SU-DHL-6 (cell line): ENCODE measurements around the gene SNED1.

Experiments used
- H2AFZ ChIP-seq: fragments of 200-600 bp; sonication (generic); 2 replicates; pipeline ENCODE4 v1.6.1; 2014; ENCODE audit warnings: low read depth, mild to moderate bottlenecking, moderate library complexity, mixed read lengths, antibody characterized with exemption, low read length; ENCODE audit not compliant: severe bottlenecking
- H3F3A ChIP-seq: fragments of 200-600 bp; shearing (Covaris generic); 2 replicates; pipeline ENCODE4 v1.6.0; 2016; ENCODE audit warnings: antibody characterized with exemption, mild to moderate bottlenecking; ENCODE audit not compliant: insufficient read depth
- H3K27ac ChIP-seq: fragments of 200-600 bp; sonication (generic); 2 replicates; pipeline ENCODE4 v1.5.1; 2016; ENCODE audit warnings: low read depth, mild to moderate bottlenecking, low read length, moderate library complexity, mixed read lengths
- H3K27me3 ChIP-seq: fragments of 200-600 bp; sonication (generic), shearing (Covaris generic); 2 replicates; pipeline ENCODE4 v1.6.0; 2014; ENCODE audit warnings: mild to moderate bottlenecking, low read length
- H3K36me3 ChIP-seq: fragments of 200-600 bp; sonication (generic); 2 replicates; pipeline ENCODE4 v1.6.1; 2014; ENCODE audit warnings: mild to moderate bottlenecking, low read length, mixed read lengths
- H3K4me2 ChIP-seq: fragments of 300-600, 200-600 bp; shearing (Covaris generic), sonication (generic); 2 replicates; pipeline ENCODE4 v1.6.0; 2014; ENCODE audit warnings: low read length, low read depth, mild to moderate bottlenecking; ENCODE audit not compliant: poor library complexity, severe bottlenecking
- H3K4me3 ChIP-seq: fragments of 200-600 bp; sonication (generic); 2 replicates; pipeline ENCODE4 v1.5.1; 2014; ENCODE audit warnings: antibody characterized with exemption, low read length, mild to moderate bottlenecking, mixed read lengths; ENCODE audit not compliant: insufficient read depth, poor library complexity, severe bottlenecking
- H3K79me2 ChIP-seq: fragments of 200-600 bp; sonication (generic); 2 replicates; pipeline ENCODE4 v1.6.1; 2014; ENCODE audit warnings: mild to moderate bottlenecking, low read length, moderate library complexity; ENCODE audit not compliant: insufficient read depth
- H3K9ac ChIP-seq: fragments of 200-600 bp; sonication (generic); 2 replicates; pipeline ENCODE4 v1.7.0; 2014; ENCODE audit warnings: mild to moderate bottlenecking, low read length
- H3K9me2 ChIP-seq: fragments of 200-600 bp; sonication (generic); replicated peaks from 2 replicates; pipeline ENCODE4 v1.6.1; 2014; ENCODE audit warnings: low read length; ENCODE audit not compliant: insufficient read depth
- H3K9me3 ChIP-seq: fragments of 200-600 bp; sonication (generic); 2 replicates; pipeline ENCODE4 v1.6.1; 2014; ENCODE audit warnings: low read length, mixed read lengths; ENCODE audit not compliant: insufficient read depth
- H4K20me1 ChIP-seq: fragments of 200-600 bp; sonication (generic); 2 replicates; pipeline ENCODE4 v1.6.1; 2014; ENCODE audit warnings: low read depth, mild to moderate bottlenecking, antibody characterized with exemption, low read length, moderate library complexity, mixed read lengths
- EZH2phosphoT487 ChIP-seq: fragments of 200-600 bp; sonication (generic), shearing (Covaris generic); conservative IDR thresholded peaks from 2 replicates; pipeline ENCODE4 v1.6.1; 2018; ENCODE audit warnings: mild to moderate bottlenecking, antibody characterized with exemption, low read length, moderate library complexity, mixed read lengths
- TF ChIP-seq, protein P1 (sequence below): fragments of 200-600 bp; sonication (generic); IDR thresholded peaks from one replicate; pipeline ENCODE4 v1.5.1; 2017; ENCODE audit warnings: antibody characterized with exemption, mild to moderate bottlenecking, low read length, moderate library complexity; ENCODE audit not compliant: insufficient read depth, poor library complexity, severe bottlenecking

SNED1 gene

DNA sequence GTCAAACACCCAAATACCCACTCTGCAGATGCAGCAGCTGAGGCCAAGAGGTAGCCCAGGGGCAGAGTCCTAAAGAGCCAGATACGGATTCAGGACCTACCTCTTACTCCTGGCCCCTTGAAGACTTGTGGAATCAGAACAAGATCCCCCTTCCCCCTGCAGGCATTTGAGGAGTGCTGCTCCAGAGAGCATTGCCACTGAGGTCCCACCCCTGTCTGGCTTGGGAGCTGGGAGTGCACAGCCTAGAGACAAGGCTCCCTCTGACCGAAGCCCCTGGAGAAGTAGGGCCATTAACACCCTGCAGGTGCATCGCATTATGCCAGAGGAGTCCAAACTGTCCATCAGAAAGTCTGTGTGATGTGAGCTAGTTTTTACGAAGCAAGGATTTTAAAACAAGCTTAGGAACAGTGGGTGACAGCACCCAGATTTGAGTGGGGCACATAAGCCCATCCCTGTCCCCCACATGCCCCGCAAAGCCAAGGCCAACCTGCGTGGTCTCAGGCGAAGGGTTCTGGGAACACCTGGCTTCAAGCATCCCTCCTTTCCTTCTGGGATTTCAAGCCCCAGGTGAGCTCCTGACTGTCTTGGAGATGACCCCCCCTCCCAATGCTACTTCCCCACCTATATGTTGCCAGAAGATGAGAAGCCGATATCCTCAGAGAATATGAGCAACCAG is 55.3 kb downstream of the SNED1 start:
- no peak overlapping the region for H2AFZ ChIP-seq
- no peaks in the 10 kb centered on the region for H3K27me3 ChIP-seq

DNA sequence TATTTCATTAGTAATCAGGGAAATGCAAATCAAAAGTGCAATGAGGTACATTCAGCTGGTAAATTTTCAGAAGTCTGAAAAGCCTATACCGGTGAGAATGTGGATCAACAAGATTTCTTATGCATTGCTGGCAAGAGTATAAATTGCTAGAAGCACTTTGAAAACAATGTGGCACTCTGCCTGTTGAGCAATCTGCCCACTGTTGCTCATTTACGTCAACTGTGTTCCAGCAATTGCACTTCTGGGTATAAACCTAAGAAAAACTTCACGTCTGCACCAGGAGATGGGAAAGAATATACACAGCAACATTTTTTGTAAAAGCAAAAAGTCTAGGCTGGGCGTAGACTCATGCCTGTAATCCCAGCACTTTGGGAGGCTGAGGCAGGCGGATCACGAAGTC is 62.9 kb downstream of the SNED1 start:
- Histone ChIP-seq H3K4me3 (no peak overlapping the region), H3K36me3 (no peaks in the 10 kb centered on the region), H3K9me2 (no peaks in the 10 kb centered on the region), H3K27me3 (no peaks in the 10 kb centered on the region), H3K4me2 (no peak overlapping the region), H3K27ac (no peak overlapping the region), H3K9ac (no peak overlapping the region), H4K20me1 (no peaks in the 10 kb centered on the region), H3K79me2 (no peaks in the 10 kb centered on the region), H3K9me3 (no peaks in the 10 kb centered on the region), H3F3A (no peaks in the 10 kb centered on the region), H2AFZ (no peak overlapping the region)
- TF ChIP-seq, protein P1, sequence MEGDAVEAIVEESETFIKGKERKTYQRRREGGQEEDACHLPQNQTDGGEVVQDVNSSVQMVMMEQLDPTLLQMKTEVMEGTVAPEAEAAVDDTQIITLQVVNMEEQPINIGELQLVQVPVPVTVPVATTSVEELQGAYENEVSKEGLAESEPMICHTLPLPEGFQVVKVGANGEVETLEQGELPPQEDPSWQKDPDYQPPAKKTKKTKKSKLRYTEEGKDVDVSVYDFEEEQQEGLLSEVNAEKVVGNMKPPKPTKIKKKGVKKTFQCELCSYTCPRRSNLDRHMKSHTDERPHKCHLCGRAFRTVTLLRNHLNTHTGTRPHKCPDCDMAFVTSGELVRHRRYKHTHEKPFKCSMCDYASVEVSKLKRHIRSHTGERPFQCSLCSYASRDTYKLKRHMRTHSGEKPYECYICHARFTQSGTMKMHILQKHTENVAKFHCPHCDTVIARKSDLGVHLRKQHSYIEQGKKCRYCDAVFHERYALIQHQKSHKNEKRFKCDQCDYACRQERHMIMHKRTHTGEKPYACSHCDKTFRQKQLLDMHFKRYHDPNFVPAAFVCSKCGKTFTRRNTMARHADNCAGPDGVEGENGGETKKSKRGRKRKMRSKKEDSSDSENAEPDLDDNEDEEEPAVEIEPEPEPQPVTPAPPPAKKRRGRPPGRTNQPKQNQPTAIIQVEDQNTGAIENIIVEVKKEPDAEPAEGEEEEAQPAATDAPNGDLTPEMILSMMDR: no peak
- TF ChIP-seq EZH2phosphoT487: no peak

More for the DNA sequence above, 55.3 kb downstream of the SNED1 start:
- Histone ChIP-seq H3K9ac (no peak overlapping the region), H3K4me2 (no peak overlapping the region), H3K4me3 (no peak overlapping the region), H4K20me1 (no peaks in the 10 kb centered on the region), H3K9me3 (no peaks in the 10 kb centered on the region), H3K79me2 (no peaks in the 10 kb centered on the region), H3K9me2 (no peaks in the 10 kb centered on the region), H3K27ac (no peak overlapping the region), H3K36me3 (no peaks in the 10 kb centered on the region), H3F3A (no peaks in the 10 kb centered on the region)
- TF ChIP-seq, protein P1: no peak
- TF ChIP-seq EZH2phosphoT487: no peak

DNA sequence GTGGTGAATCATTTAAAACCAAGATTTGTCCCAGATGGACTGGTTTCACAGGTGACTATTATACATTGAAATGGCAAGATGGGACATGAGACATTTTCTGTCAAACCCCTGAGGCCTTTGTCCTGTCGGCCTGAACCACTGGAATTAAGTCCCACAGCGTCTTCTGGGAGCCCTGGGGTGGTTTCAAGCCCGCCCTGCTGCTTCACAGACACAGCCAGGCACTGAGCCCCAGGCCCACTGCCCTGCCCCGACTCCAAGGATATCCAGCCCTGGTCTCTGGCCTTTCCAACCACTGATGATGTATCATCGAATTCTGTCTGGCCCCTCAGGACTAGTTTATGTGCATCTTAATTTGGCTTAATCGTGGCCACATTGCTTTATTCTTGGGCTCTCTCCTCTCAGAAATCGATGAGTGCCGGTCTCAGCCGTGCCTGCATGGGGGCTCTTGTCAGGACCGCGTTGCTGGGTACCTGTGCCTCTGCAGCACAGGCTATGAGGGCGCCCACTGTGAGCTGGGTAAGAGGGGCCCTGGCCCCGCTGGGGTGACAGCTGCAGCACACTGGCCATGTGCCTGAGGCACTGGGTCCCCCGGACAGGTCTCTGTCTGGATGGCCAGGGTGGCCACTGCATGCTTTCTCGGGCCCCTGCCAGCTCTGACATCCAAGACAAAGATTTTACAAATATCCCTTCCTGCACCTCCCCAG is 64.1 kb downstream of the SNED1 start:
- Histone ChIP-seq H3K4me2 (no peak overlapping the region), H3K4me3 (no peak overlapping the region), H3K9me2 (no peaks in the 10 kb centered on the region), H4K20me1 (no peaks in the 10 kb centered on the region), H3K9ac (no peak overlapping the region), H3K9me3 (no peaks in the 10 kb centered on the region), H2AFZ (no peak overlapping the region), H3K36me3 (no peaks in the 10 kb centered on the region), H3K27ac (no peak overlapping the region), H3K27me3 (no peaks in the 10 kb centered on the region), H3F3A (no peaks in the 10 kb centered on the region), H3K79me2 (no peaks in the 10 kb centered on the region)
- TF ChIP-seq, protein P1: no peak
- TF ChIP-seq EZH2phosphoT487: no peak
